ENCODE measurements around the gene AHDC1.
"Not testable (repeated sequence)": the region's sequence is repeated elsewhere in the genome, so short reads cannot be mapped to it uniquely, and the experiment has no call there.

The AHDC1 gene

GRCh38 chr1:27520651-27521050 is 83.3 kb downstream of the AHDC1 start:
- no peak for DNase-seq (ENCODE audit: insufficient read length, low spot score)
- FAIRE-seq, result no peak

- no peak for FAIRE-seq
- DNase-seq (ENCODE audit: insufficient read length, low spot score), result no peak
Measured at GRCh38 chr1:27519331-27520258, 84.3 kb downstream of the AHDC1 start.

DNA sequence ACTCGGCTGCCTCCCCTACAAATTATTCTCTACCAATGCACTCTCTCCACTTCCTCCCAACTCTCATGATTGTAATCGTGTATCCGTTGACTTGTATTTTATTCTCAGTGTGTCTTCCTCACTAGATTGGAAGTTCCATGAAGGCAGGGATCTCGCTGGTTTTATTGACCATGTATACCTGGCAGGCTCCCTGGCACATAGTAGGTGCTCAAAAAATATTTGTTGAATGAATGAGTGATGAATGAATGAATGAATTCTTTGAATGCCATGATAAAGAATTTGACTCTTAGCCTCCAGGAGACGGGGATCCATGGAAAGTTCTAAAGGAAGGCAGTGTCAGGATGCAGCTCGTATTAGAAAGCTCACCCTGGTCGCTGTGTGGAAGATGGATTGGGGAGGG is 85.1 kb downstream of the AHDC1 start:
- DNase-seq (ENCODE audit: insufficient read length, low spot score), result no peak
- no peak for FAIRE-seq

GRCh38 chr1:27517907-27518718 is 85.8 kb downstream of the AHDC1 start:
- no peak for DNase-seq (ENCODE audit: insufficient read length, low spot score)

DNA sequence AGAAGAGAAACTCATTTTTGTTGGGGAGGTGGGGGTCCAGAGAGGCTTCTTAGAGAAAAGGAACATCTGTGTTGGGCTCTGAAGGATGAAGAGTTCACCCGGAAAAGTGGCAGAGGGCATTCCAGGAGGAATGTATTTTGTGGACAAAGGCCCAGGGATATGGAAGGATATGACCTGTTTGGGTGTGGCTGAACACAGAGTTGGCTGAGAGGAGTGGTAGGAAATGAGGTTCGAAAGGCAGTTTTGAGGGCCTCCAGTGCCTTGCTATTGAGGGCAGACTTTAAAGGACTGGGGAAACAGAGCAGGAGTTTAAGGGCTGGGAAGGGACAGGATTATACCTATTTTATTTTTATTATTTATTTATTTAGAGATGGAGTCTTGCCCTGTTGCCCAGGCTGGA is 86.6 kb downstream of the AHDC1 start:
- no peak for FAIRE-seq
- no peak for DNase-seq (ENCODE audit: insufficient read length, low spot score)

More at GRCh38 chr1:27517907-27518718, 85.8 kb downstream of the AHDC1 start:
- no peak for FAIRE-seq

- DNase-seq (ENCODE audit: insufficient read length, low spot score), result no peak
- no peak for FAIRE-seq
Measured at GRCh38 chr1:27515626-27516025, 88.3 kb downstream of the AHDC1 start.

GRCh38 chr1:27513958-27514357 is 90.0 kb downstream of the AHDC1 start:
- DNase-seq (ENCODE audit: insufficient read length, low spot score) (no peak), FAIRE-seq (no peak)

- no peak for FAIRE-seq
- DNase-seq (ENCODE audit: insufficient read length, low spot score), result no peak
Measured at GRCh38 chr1:27513528-27513927, 90.4 kb downstream of the AHDC1 start.

- FAIRE-seq (no peak), DNase-seq (ENCODE audit: insufficient read length, low spot score) (no peak)
Measured at GRCh38 chr1:27509127-27510080, 94.5 kb downstream of the AHDC1 start.

DNA sequence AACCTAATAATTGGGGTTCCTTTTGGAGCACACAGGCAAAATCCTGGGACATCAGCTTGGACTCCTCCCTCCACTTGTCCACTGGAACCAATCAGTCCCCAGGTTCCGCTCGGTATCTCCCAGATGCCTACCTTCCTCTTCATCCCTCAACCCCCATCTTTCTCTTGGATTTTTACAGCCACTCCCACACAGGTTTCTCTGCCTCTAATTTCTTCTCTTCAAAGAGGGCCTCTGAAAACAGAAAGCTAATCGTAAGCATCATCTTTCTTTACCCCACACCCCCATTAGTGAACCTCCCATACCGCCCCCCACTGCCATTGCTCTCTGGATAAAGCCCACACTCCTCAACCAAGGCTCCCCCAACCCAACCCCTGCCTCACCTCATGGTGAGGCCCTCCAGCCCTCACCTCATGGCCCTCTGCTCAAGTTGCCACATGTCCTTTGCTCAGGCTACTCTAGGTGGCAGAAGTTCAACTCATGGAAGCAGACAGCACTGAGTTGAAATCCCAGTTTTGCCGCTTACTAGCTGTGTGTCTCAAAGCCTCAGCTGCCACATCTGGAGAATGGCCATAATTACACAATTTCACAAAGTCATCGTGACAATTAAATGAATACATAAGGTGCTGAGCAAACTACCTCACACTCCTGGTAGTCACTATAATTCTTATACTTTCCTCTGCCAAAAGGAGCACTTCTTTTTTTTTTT is 95.8 kb downstream of the AHDC1 start:
- FAIRE-seq, result no peak
- no peak for DNase-seq (ENCODE audit: insufficient read length, low spot score)

DNA sequence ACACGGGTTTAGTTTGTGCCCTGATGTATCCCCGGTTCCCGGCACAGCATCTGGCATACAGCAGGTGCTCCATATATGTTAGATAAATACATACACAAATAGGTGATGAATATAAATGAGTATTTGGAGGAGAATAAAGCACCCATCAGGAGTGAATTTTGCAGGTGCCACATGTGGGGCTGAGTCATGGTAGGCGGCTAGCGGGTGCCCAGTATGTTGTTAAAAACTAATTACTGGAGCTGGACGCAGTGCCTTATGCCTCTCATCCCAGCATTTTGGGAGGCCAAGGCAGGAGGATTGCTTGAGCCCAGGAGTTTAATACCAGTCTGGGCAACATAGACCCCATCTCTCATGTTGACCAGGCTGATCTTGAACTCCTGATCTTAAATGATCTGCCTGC is 97.2 kb downstream of the AHDC1 start:
- FAIRE-seq, result no peak
- DNase-seq (ENCODE audit: insufficient read length, low spot score), result no peak

GRCh38 chr1:27505420-27505680 is 98.6 kb downstream of the AHDC1 start:
- DNase-seq (ENCODE audit: insufficient read length, low spot score), result no peak
- FAIRE-seq, result no peak

- FAIRE-seq, result no peak
- no peak for DNase-seq (ENCODE audit: insufficient read length, low spot score)
Measured at GRCh38 chr1:27504588-27505419, 99.1 kb downstream of the AHDC1 start.

GRCh38 chr1:27503844-27504587 is 99.9 kb downstream of the AHDC1 start:
- no peak for DNase-seq (ENCODE audit: insufficient read length, low spot score)
- FAIRE-seq, result no peak

- DNase-seq (ENCODE audit: insufficient read length, low spot score), result no peak
- no peak for FAIRE-seq
Measured at GRCh38 chr1:27503033-27503432, 100.9 kb downstream of the AHDC1 start.

DNA sequence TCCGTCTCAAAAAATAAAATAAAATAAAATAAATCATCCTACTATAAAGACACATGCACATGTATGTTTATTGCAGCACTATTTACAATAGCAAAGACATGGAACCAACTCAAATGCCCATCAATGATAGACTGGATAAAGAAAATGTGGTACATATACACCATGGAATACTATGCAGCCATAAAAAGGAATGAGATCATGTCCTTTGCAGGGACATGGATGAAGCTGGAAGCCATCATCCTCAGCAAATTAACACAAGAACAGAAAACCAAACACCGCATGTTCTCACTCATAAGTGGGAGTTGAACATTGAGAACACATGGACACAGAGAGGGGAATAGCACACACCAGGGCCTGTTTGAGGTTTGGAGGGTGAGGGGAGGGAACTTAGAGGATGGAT is 102.8 kb downstream of the AHDC1 start:
- not testable (repeated sequence) for DNase-seq (ENCODE audit: insufficient read length, low spot score); FAIRE-seq

GRCh38 chr1:27499142-27499541 is 104.8 kb downstream of the AHDC1 start:
- FAIRE-seq (no peak), DNase-seq (ENCODE audit: insufficient read length, low spot score) (no peak)

- DNase-seq (ENCODE audit: insufficient read length, low spot score), result no peak
- no peak for FAIRE-seq
Measured at GRCh38 chr1:27496604-27497155, 107.3 kb downstream of the AHDC1 start.

All from GM19239 (cell line).